ENCODE results near the gene SMARCD3. TPM values are rescaled to one million over a fixed set of nuclear protein-coding genes. Genes with fewer than 3 reads are reported as not detected.

The SMARCD3 gene
- polyA plus RNA-seq, 3 donors, result 104 to 183 (median 112) TPM

DNA sequence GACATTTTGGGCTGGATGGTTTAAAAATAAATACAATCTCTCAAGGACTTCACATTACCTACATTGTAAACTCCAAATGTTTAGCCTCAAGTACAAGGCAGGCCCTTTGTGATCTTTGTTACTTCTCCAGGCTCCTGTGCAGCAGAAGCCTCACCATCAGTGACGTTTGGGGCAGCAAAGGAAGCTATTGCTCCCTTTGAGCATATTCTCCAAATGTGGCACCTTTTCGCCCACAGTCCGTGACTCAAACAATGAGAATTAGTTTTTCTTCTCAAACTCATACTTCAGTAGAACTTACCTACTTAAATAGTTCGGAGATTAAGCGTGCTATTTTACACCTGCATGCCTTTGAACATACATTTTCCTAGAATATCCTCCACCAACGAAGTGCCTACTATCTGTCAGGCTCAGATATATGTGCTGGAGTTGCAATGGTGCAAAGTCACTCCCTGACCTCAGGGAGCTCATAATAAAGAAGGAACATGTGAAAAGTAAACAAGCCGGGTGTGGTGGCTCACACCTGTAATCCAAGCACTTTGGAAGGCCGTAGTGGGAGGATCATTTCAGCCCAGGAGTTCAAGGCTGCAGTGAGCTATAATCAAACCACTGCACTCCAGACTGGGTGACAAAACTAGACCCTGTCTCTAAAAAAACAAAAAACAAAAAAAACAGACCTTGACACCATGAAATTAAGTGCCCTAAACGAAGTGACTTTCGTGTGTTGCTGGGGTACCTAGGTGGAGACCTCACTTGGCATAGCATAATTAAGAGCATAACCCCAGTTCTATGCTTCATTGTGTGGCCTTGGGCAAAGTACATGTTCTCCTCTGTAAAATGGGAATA, 20.2 kb downstream of the SMARCD3 start:
- Histone ChIP-seq H3K27me3 (ENCODE audit: control insufficient read depth in 2 of 2, insufficient read depth in 2 of 2, low read length in 2 of 2) (no peaks in the 10 kb centered on the region), H4K20me1 (ENCODE audit: insufficient read depth, low read length) (peaks cover under 1% of the 10 kb centered on the region), H3K9me3 (replicated peaks in 1 of 2; ENCODE audit: control insufficient read depth in 1 of 2, insufficient read depth in 1 of 2, low read length in 2 of 2) (no peaks in the 10 kb centered on the region), H3K4me3 (replicated peaks in 1 of 3; ENCODE audit: low read depth in 2 of 3, low read length in 3 of 3) (peak overlapping the region; percentile 47 to 94 (median 66)), H3K9ac (ENCODE audit: insufficient read depth, low read length, poor library complexity, severe bottlenecking) (peak overlapping the region; percentile 71), H2AFZ (ENCODE audit: insufficient read depth, low read depth, low read length, poor library complexity, severe bottlenecking) (peak overlapping the region; percentile 100), H3K27ac (ENCODE audit: low read depth in 1 of 2, low read length in 2 of 2) (no peak overlapping the region), H3K79me2 (ENCODE audit: insufficient read depth, low read length) (peaks cover 29% of the 10 kb centered on the region), H3K36me3 (replicated peaks in 1 of 2; ENCODE audit: control insufficient read depth in 1 of 2, insufficient read depth in 2 of 2, low read length in 2 of 2) (peaks cover 18 to 19% of the 10 kb centered on the region in 2 donors), H3K4me1 (ENCODE audit: control insufficient read depth in 1 of 2, insufficient read depth in 2 of 2, low read length in 2 of 2) (peaks cover 34 to 41% of the 10 kb centered on the region in 2 donors), H3K4me2 (replicated peaks; ENCODE audit: extremely low read depth, low read length, poor library complexity, severe bottlenecking) (peak overlapping the region; percentile 97)
- intact Hi-C loops (cut with micrococcal nuclease), result loop anchor here in 1 of 2 donors (5.0 to 10.0 kb wide), 2 partner anchors 119 to 287 kb away; partner anchors contain the start of gene RHEB
- Mint-ChIP-seq H3K4me3 (peak overlapping the region; percentile 93 to 96), H3K9me3 (peaks cover 0 to 3% (median 0%) of the 10 kb centered on the region in 7 donors), H3K27me3 (ENCODE audit: low read depth in 3 of 3) (peaks cover 0 to 3% (median 3%) of the 10 kb centered on the region in 3 donors), H3K36me3 (peaks cover 22 to 23% of the 10 kb centered on the region in 2 donors), H3K4me1 (peaks cover 39% of the 10 kb centered on the region), H3K27ac (peak overlapping the region in 1 of 7 donors; percentile 90)
- WGBS (ENCODE audit: insufficient coverage), result 81% methylated on average over 7 of the region's 10 CpGs
- DNase-seq, result no peak
- TF ChIP-seq, protein P1, sequence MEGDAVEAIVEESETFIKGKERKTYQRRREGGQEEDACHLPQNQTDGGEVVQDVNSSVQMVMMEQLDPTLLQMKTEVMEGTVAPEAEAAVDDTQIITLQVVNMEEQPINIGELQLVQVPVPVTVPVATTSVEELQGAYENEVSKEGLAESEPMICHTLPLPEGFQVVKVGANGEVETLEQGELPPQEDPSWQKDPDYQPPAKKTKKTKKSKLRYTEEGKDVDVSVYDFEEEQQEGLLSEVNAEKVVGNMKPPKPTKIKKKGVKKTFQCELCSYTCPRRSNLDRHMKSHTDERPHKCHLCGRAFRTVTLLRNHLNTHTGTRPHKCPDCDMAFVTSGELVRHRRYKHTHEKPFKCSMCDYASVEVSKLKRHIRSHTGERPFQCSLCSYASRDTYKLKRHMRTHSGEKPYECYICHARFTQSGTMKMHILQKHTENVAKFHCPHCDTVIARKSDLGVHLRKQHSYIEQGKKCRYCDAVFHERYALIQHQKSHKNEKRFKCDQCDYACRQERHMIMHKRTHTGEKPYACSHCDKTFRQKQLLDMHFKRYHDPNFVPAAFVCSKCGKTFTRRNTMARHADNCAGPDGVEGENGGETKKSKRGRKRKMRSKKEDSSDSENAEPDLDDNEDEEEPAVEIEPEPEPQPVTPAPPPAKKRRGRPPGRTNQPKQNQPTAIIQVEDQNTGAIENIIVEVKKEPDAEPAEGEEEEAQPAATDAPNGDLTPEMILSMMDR (IDR thresholded peaks at IDR 0.05), result no peak

DNA sequence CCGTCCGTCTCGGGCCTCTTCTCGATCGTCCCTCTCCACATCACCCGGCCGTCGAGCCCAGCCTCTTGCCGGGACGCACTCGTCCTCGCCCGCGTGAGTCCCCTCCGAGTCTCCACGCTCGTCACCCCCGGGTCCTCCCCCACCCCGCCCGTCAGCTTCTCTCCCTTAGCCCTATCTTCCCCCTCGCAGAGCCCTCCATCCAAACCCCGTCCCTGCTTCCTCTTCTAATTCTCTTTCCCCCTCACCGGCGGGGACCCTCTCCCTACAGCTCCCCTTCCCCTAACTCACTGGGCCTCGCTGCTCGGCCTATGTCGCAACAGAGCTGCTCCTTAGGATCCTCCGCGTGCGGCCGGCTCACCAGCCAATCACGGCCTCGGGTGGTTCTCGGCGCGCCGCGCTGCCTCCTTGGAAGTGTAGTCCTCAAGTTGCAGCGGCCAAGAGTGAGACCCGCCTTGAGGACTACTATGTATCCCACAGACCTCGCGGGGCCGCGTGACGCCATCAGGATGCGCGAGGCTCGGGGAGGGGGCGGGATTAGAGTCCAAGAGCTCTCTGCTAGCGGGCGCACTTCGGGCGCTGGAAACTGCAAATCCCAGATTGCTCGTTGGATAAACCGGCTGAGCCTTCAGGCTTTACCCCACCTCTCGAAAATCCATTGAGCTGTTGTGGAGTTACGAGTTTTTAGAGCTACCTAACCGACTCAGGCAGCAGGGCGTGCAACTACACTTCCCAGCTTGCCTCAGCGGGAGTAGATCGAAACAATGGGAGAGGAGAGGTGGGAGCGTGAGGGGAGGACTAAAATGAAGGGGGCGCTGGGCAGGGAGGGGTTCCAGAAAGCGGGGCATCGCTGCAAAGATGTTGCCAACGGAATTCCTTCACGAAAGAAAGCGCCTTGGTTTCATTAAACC, 21.4 kb downstream of the SMARCD3 start, which contains the start of gene ABCF2:
Gene ABCF2 (minus strand): TSS at position 331 of the 908 bp plus-strand sequence. CDS start 747 bp downstream, outside the sequence.
- peak within 1 kb of the TSS; percentile 90 to 97 (median 93) for H3K27ac Mint-ChIP-seq
- Histone ChIP-seq H3K4me3 (replicated peaks in 1 of 3; ENCODE audit: low read depth in 2 of 3, low read length in 3 of 3) (peak within 1 kb of the TSS; percentile 47 to 94 (median 66)), H3K36me3 (replicated peaks in 1 of 2; ENCODE audit: control insufficient read depth in 1 of 2, insufficient read depth in 2 of 2, low read length in 2 of 2) (peaks cover 28 to 30% of the 10 kb centered on the region in 2 donors), H3K4me1 (ENCODE audit: control insufficient read depth in 1 of 2, insufficient read depth in 2 of 2, low read length in 2 of 2) (peaks cover 29 to 34% of the 10 kb centered on the region in 2 donors), H2AFZ (ENCODE audit: insufficient read depth, low read depth, low read length, poor library complexity, severe bottlenecking) (peak within 1 kb of the TSS; percentile 100), H3K9me3 (replicated peaks in 1 of 2; ENCODE audit: control insufficient read depth in 1 of 2, insufficient read depth in 1 of 2, low read length in 2 of 2) (no peaks in the 10 kb centered on the region), H4K20me1 (ENCODE audit: insufficient read depth, low read length) (no peaks in the 10 kb centered on the region), H3K4me2 (replicated peaks; ENCODE audit: extremely low read depth, low read length, poor library complexity, severe bottlenecking) (peak within 1 kb of the TSS; percentile 97), H3K9ac (ENCODE audit: insufficient read depth, low read length, poor library complexity, severe bottlenecking) (peak within 1 kb of the TSS; percentile 71), H3K27me3 (ENCODE audit: control insufficient read depth in 2 of 2, insufficient read depth in 2 of 2, low read length in 2 of 2) (no peaks in the 10 kb centered on the region), H3K27ac (ENCODE audit: low read depth in 1 of 2, low read length in 2 of 2) (peak within 1 kb of the TSS; percentile 51 to 85), H3K79me2 (ENCODE audit: insufficient read depth, low read length) (peaks cover 19% of the 10 kb centered on the region)
- WGBS (ENCODE audit: insufficient coverage), result 0% methylated on average over 59 of the region's 68 CpGs
- intact Hi-C loops (cut with micrococcal nuclease), result loop anchor here (2.0 to 10.0 kb wide), 3 partner anchors 16 to 288 kb away; partner anchors contain the start of gene RHEB (in 1 of the 2)
- H3K4me1 Mint-ChIP-seq, result peaks cover 34% of the 10 kb centered on the region
- H3K4me3 Mint-ChIP-seq, result peak within 1 kb of the TSS; percentile 93 to 96
- DNase-seq, result peak; percentile 97 to 98 (median 98)
- peaks cover 32 to 33% of the 10 kb centered on the region in 2 donors for H3K36me3 Mint-ChIP-seq
- H3K9me3 Mint-ChIP-seq, result no peaks in the 10 kb centered on the region
- H3K27me3 Mint-ChIP-seq (ENCODE audit: low read depth in 3 of 3), result peaks cover 0 to 3% (median 1%) of the 10 kb centered on the region in 3 donors
- TF ChIP-seq, protein P1 (IDR thresholded peaks at IDR 0.05), result no peak

Measured in CD14-positive monocyte (primary cell).